RWPE1 (cell line): ENCODE data around the gene HSD17B14.

ENCODE experiments used
- CTCF ChIA-PET: fragments of 350-600 bp; sonication (Branson Sonifier 250); formaldehyde crosslinking; extraction: SDS; loops from one replicate; lab custom pipeline; 2021; lab: Yijun Ruan, JAX
- POLR2A ChIA-PET: fragments of 400-600 bp; formaldehyde crosslinking; extraction: SDS; loops from one replicate; lab custom pipeline; 2020; ENCODE audit warnings: antibody characterized with exemption; ENCODE audit not compliant: low non-redundant PET; lab: Yijun Ruan, JAX
- DNase-seq: peaks from one replicate; pipeline ENCODE4 v3.0.0; 2012; ENCODE audit warnings: low spot score
- H3K27ac ChIP-seq: fragments of 450-650 bp; 2 replicates; pipeline ENCODE4 v1.5.1; 2017
- CTCF ChIP-seq: fragments of 450-650 bp; conservative IDR thresholded peaks from 2 replicates; pipeline ENCODE4 v1.5.1; 2017; ENCODE audit warnings: low read depth, mild to moderate bottlenecking

Gene HSD17B14

GRCh38 chr19:48784527-48784926 is 51.8 kb downstream of the HSD17B14 start:
- no peak for TF ChIP-seq CTCF
- ChIA-PET CTCF (interaction anchor here (0.5 to 0.6 kb wide), 3 partner anchors 10 to 142 kb away, joined by 3 to 6 read pairs (median 4); no protein-coding TSS in a partner anchor), POLR2A (no interaction called here)
- DNase-seq, result no peak
- no peak overlapping the region for H3K27ac ChIP-seq

- no peak for DNase-seq
- H3K27ac ChIP-seq, result no peak overlapping the region
- ChIA-PET CTCF (interaction anchor here (0.6 kb wide), 1 partner anchor 9 kb away, joined by 4 read pairs; no protein-coding TSS in a partner anchor), POLR2A (no interaction called here)
- no peak for TF ChIP-seq CTCF
Measured at GRCh38 chr19:48780631-48781391, 55.5 kb downstream of the HSD17B14 start.

- no peak overlapping the region for H3K27ac ChIP-seq
- DNase-seq, result no peak
- ChIA-PET CTCF (no interaction called here), POLR2A (no interaction called here)
- no peak for TF ChIP-seq CTCF
Measured at GRCh38 chr19:48779636-48780035, 56.7 kb downstream of the HSD17B14 start.

- TF ChIP-seq CTCF, result no peak
- POLR2A ChIA-PET, result interaction anchor here (0.6 kb wide), 1 partner anchor 104 kb away, joined by 6 read pairs; no protein-coding TSS in a partner anchor
- CTCF ChIA-PET, result interaction anchor here (0.6 kb wide), 1 partner anchor 159 kb away, joined by 4 read pairs; no protein-coding TSS in a partner anchor
- no peak for DNase-seq
- H3K27ac ChIP-seq, result no peak overlapping the region
Measured at GRCh38 chr19:48777720-48778119, 58.6 kb downstream of the HSD17B14 start.

- POLR2A ChIA-PET, result interaction anchor here (0.6 kb wide), 1 partner anchor 104 kb away, joined by 6 read pairs; no protein-coding TSS in a partner anchor
- CTCF ChIA-PET, result interaction anchor here (0.8 kb wide), 1 partner anchor 692 kb away, joined by 5 read pairs; no protein-coding TSS in a partner anchor
- no peak for TF ChIP-seq CTCF
- DNase-seq, result no peak
- no peak overlapping the region for H3K27ac ChIP-seq
Measured at GRCh38 chr19:48777139-48777538, 59.2 kb downstream of the HSD17B14 start.

GRCh38 chr19:48772503-48772953 is 63.8 kb downstream of the HSD17B14 start:
- ChIA-PET POLR2A (no interaction called here), CTCF (no interaction called here)
- H3K27ac ChIP-seq, result no peak overlapping the region
- DNase-seq, result no peak
- no peak for TF ChIP-seq CTCF
